ENCODE data around the gene UBAC2. TPM values are rescaled to one million over a fixed set of nuclear protein-coding genes. Genes with fewer than 3 reads are reported as not detected.
A peak's percentile ranks its signal among the peaks of the same experiment; 100 is the strongest.

UBAC2 gene
- total and polyA plus RNA-seq, 2 of the 8 experiments (the other 6 are each of a cell fraction or from before 2014, with no cell fraction given), result 75.9 to 76.9 TPM

- ChIA-PET POLR2A (ENCODE audit: partially characterized antibody) (no interaction called here), CTCF (ENCODE audit: partially characterized antibody) (interaction anchor here (0.7 to 16.2 kb wide), 30 partner anchors 8 to 212 kb away, joined by 3 to 227 read pairs (median 7); partner anchors contain the start of gene GPR18)
- Histone ChIP-seq H3K23ac (ENCODE audit: insufficient read length) (no peak overlapping the region), H3K56ac (replicated peaks; ENCODE audit: insufficient read length, low read depth, low read length) (no peak overlapping the region), H4K8ac (ENCODE audit: extremely low read depth, insufficient read depth, low read length) (no peak overlapping the region), H3K27me3 (replicated peaks in 1 of 4; ENCODE audit: control insufficient read depth in 3 of 4, extremely low read depth in 1 of 4, insufficient read depth in 3 of 4, low read length in 3 of 4) (no peaks in the 10 kb centered on the region), H3K79me1 (ENCODE audit: low read depth, low read length) (no peaks in the 10 kb centered on the region), H3K14ac (ENCODE audit: insufficient read length) (no peak overlapping the region), H3K9ac (replicated peaks in 1 of 4; ENCODE audit: extremely low read depth in 1 of 4, low read depth in 3 of 4, low read length in 3 of 4) (no peak overlapping the region), H4K5ac (ENCODE audit: insufficient read length, low read depth, low read length) (no peak overlapping the region), H3K18ac (ENCODE audit: extremely low read depth, low read length) (no peak overlapping the region), H3K9me3 (ENCODE audit: insufficient read depth in 2 of 2, low read depth in 1 of 2, low read length in 1 of 2) (no peaks in the 10 kb centered on the region), H4K91ac (replicated peaks; ENCODE audit: insufficient read length, low read length) (no peak overlapping the region), H3K79me2 (ENCODE audit: control insufficient read depth in 1 of 2, insufficient read depth in 2 of 2, low read length in 2 of 2) (no peaks in the 10 kb centered on the region), H3K4me3 (ENCODE audit: extremely low read depth in 1 of 4, insufficient read depth in 2 of 4, low read depth in 3 of 4, low read length in 4 of 4) (no peak overlapping the region), H2BK120ac (replicated peaks; ENCODE audit: low read depth, low read length) (no peak overlapping the region), H2BK15ac (ENCODE audit: low read length) (no peak overlapping the region), H2AK5ac (ENCODE audit: low read depth, low read length) (no peak overlapping the region), H3K23me2 (ENCODE audit: low read depth, low read length) (no peaks in the 10 kb centered on the region), H3K36me3 (ENCODE audit: control insufficient read depth in 2 of 4, insufficient read depth in 4 of 4, low read length in 3 of 4) (peaks cover 0 to 5% (median 0%) of the 10 kb centered on the region in 4 experiments; a peak in 1 of 8 replicates), H2BK20ac (ENCODE audit: low read length) (no peak overlapping the region), H3K4me2 (ENCODE audit: insufficient read depth in 1 of 2, low read depth in 2 of 2, low read length in 2 of 2) (no peak overlapping the region), H2BK12ac (ENCODE audit: low read depth, low read length) (no peak overlapping the region), H3K4ac (replicated peaks; ENCODE audit: insufficient read length, low read depth, low read length) (no peak overlapping the region), H4K20me1 (replicated peaks in 1 of 2; ENCODE audit: control insufficient read depth in 1 of 2, insufficient read depth in 2 of 2, low read length in 2 of 2) (no peaks in the 10 kb centered on the region), H2BK5ac (ENCODE audit: low read depth, low read length) (no peak overlapping the region), H3K27ac (ENCODE audit: low read depth, low read length) (no peak overlapping the region), H3K4me1 (replicated peaks in 1 of 4; ENCODE audit: control insufficient read depth in 3 of 4, insufficient read depth in 4 of 4, low read length in 3 of 4) (peaks cover 0 to 7% (median 2%) of the 10 kb centered on the region in 4 experiments; a peak in 3 of 7 replicates), H2AFZ (ENCODE audit: low read length) (no peak overlapping the region)
- 85% methylated on average over 14 of the region's 14 CpGs; no CpG with 5 or more reads in 1 of the 2 experiments for WGBS, 2 experiments (ENCODE audit: extremely low coverage in 1 of 2, insufficient coverage in 1 of 2, insufficient read length in 1 of 2, insufficient replicate concordance in 2 of 2, low coverage in 1 of 2, low lambda C conversion rate in 2 of 2, missing lambda C conversion rate in 1 of 2)
- FAIRE-seq (no peak), DNase-seq (ENCODE audit: low read depth in 1 of 2, low spot score in 2 of 2) (peak in 1 of 2 experiments; percentile 40)
- TF ChIP-seq HDAC2 (IDR thresholded peaks at IDR 0.05; ENCODE audit: borderline replicate concordance in 1 of 2, low read depth in 2 of 2, low read length in 2 of 2), result no peak
- TF ChIP-seq MAFK (IDR thresholded peaks at IDR 0.05; ENCODE audit: low read depth, low read length), result no peak
- no peak for TF ChIP-seq SAP30 (IDR thresholded peaks at IDR 0.05; ENCODE audit: insufficient read depth, insufficient replicate concordance, low read length)
- no peak for TF ChIP-seq POU5F1 (IDR thresholded peaks at IDR 0.05; ENCODE audit: low read depth, low read length)
- no peak for TF ChIP-seq HDAC6 (IDR thresholded peaks at IDR 0.05; ENCODE audit: low read depth, low read length)
- TF ChIP-seq TAF7 (optimal IDR thresholded peaks at IDR 0.05; ENCODE audit: borderline replicate concordance, low read depth, low read length), result no peak
- TF ChIP-seq EP300 (IDR thresholded peaks at IDR 0.05; ENCODE audit: borderline replicate concordance in 1 of 2, low read depth in 2 of 2, low read length in 2 of 2), result no peak
- TF ChIP-seq CTCF (IDR thresholded peaks at IDR 0.05; ENCODE audit: control extremely low read depth in 1 of 3, insufficient read depth in 1 of 3, low read depth in 1 of 3, low read length in 3 of 3), result no peak
- TF ChIP-seq SIN3A (conservative IDR thresholded peaks at IDR 0.05 in 1 of 2, IDR thresholded peaks at IDR 0.05 in 1 of 2; ENCODE audit: low read depth in 1 of 2, low read length in 2 of 2), result no peak
Measured at GRCh38 chr13:99388334-99388923, 187.8 kb downstream of the UBAC2 start.
